Keratinocyte (primary cell): Measurements from ENCODE around the gene TMUB1. TPM values are rescaled to one million over a fixed set of nuclear protein-coding genes. Genes with fewer than 3 reads are reported as not detected.

Experiments used
- DNase-seq: peaks from one replicate; pipeline ENCODE4 v3.0.0-alpha.2; 2011; ENCODE audit warnings: low read depth, missing footprints, low spot score
- FAIRE-seq: peaks from 2 replicates; lab custom pipeline; 2011; peaks lifted over from hg19 to GRCh38; lab: Jason Lieb, UNC
- H2AFZ ChIP-seq: 2 replicates; pipeline ENCODE4 v1.6.0; 2012; ENCODE audit warnings: low read length, control low read depth, inconsistent platforms; ENCODE audit not compliant: control insufficient read depth
- H3K27ac ChIP-seq: 2 replicates; pipeline ENCODE4 v1.5.1; 2011; ENCODE audit warnings: low read length; ENCODE audit not compliant: control insufficient read depth, insufficient read depth
- H3K27me3 ChIP-seq: 3 replicates; pipeline ENCODE4 v1.6.0; 2011; ENCODE audit warnings: low read length; ENCODE audit not compliant: control insufficient read depth, insufficient read depth; ENCODE audit errors: extremely low read depth
- H3K36me3 ChIP-seq, 2 experiments: 2 replicates in 1 of 2; 3 replicates in 1 of 2; pipeline ENCODE4 v1.5.1; 2011; ENCODE audit warnings: low read length in 2 of 2, mild to moderate bottlenecking in 1 of 2; ENCODE audit not compliant: control insufficient read depth in 2 of 2, insufficient read depth in 2 of 2; ENCODE audit errors: extremely low read depth in 1 of 2
- H3K4me1 ChIP-seq: 3 replicates; pipeline ENCODE4 v1.5.1; 2011; ENCODE audit warnings: low read length; ENCODE audit not compliant: control insufficient read depth, insufficient read depth; ENCODE audit errors: extremely low read depth
- H3K4me2 ChIP-seq: 3 replicates; pipeline ENCODE4 v1.6.0; 2011; ENCODE audit warnings: low read depth, low read length; ENCODE audit not compliant: control insufficient read depth, insufficient read depth; ENCODE audit errors: extremely low read depth
- H3K4me3 ChIP-seq, 3 experiments: fragments of 200-600 bp in 1 of 3; sonication (generic) in 1 of 3; 2 replicates in 2 of 3; 3 replicates in 1 of 3; pipeline ENCODE4 v1.5.1; 2011 to 2016; ENCODE audit warnings: low read length in 3 of 3, mild to moderate bottlenecking in 3 of 3, control low read depth in 2 of 3, inconsistent platforms in 1 of 3, low read depth in 1 of 3, mixed read lengths in 1 of 3, mixed run types in 1 of 3, moderate library complexity in 1 of 3; ENCODE audit not compliant: control insufficient read depth in 2 of 3, insufficient read depth in 2 of 3; ENCODE audit errors: extremely low read depth in 1 of 3
- H3K79me2 ChIP-seq: 2 replicates; pipeline ENCODE4 v1.6.0; 2012; ENCODE audit warnings: low read length; ENCODE audit not compliant: control insufficient read depth, insufficient read depth
- H3K9ac ChIP-seq: 3 replicates; pipeline ENCODE4 v1.6.0; 2011; ENCODE audit warnings: low read length; ENCODE audit not compliant: control insufficient read depth, insufficient read depth; ENCODE audit errors: extremely low read depth
- H3K9me1 ChIP-seq: 3 replicates; pipeline ENCODE4 v1.6.0; 2011; ENCODE audit warnings: low read length; ENCODE audit not compliant: control insufficient read depth, insufficient read depth; ENCODE audit errors: extremely low read depth
- H3K9me3 ChIP-seq: 2 replicates; pipeline ENCODE4 v1.5.1; 2012; ENCODE audit warnings: low read depth, low read length; ENCODE audit not compliant: control insufficient read depth
- H4K20me1 ChIP-seq: 3 replicates; pipeline ENCODE4 v1.6.0; 2011; ENCODE audit warnings: low read length; ENCODE audit not compliant: control insufficient read depth, insufficient read depth; ENCODE audit errors: extremely low read depth
- EZH2 ChIP-seq: IDR thresholded peaks from one replicate; pipeline ENCODE4 v1.6.1; 2012; ENCODE audit warnings: inconsistent platforms, mild to moderate bottlenecking, low read length, moderate library complexity
- dilution Hi-C: fragments of 300-500 bp; cut with MboI; formaldehyde crosslinking; loops from one replicate; pipeline ENCODE4 v1.7.0; 2020; ENCODE audit warnings: low sequenced_read_pairs; ENCODE audit not compliant: extremely low pct_ligation_motif_present
- polyA plus RNA-seq, 5 experiments: library from polyadenylated mRNA; depleted of rRNA in 3 of 5; stranded (reverse) in 3 of 5; stranded (forward) in 1 of 5; unstranded in 1 of 5; fragments of >200 nt; gene quantifications; 1 replicate in 1 of 5; 2 replicates in 3 of 5; 3 replicates in 1 of 5; pipeline versions ENCODE4 v1.2.1 to v1.2.3, GENCODE V29; 2011 to 2012; ENCODE audit warnings: missing spikeins in 2 of 5, low read depth in 1 of 5, low replicate concordance in 1 of 5
- TF ChIP-seq, protein P1 (sequence below), 3 experiments: IDR thresholded peaks in 1 of 3; conservative IDR thresholded peaks in 1 of 3; optimal IDR thresholded peaks in 1 of 3; 2 replicates in 2 of 3; 3 replicates in 1 of 3; pipeline versions ENCODE3 to v1.5.1; 2011; ENCODE audit warnings: low read length in 3 of 3, mild to moderate bottlenecking in 3 of 3, moderate library complexity in 2 of 3, control low read depth in 1 of 3, inconsistent platforms in 1 of 3; ENCODE audit not compliant: insufficient read depth in 2 of 3; ENCODE audit errors: extremely low read depth in 1 of 3

The TMUB1 gene
- polyA plus RNA-seq, 1 donor (not counting 4 experiments of a cell fraction or from before 2014, with no cell fraction given): 12.2 TPM

- Histone ChIP-seq H3K9ac (no peak overlapping the region), H3K36me3 (peaks cover 26 to 37% of the 10 kb centered on the region in 2 experiments), H2AFZ (no peak overlapping the region), H3K4me1 (peaks cover 8% of the 10 kb centered on the region), H3K9me1 (peaks cover 2% of the 10 kb centered on the region), H3K9me3 (no peaks in the 10 kb centered on the region), H3K4me2 (no peak overlapping the region), H3K27me3 (no peaks in the 10 kb centered on the region), H3K27ac (no peak overlapping the region), H4K20me1 (no peaks in the 10 kb centered on the region), H3K4me3 (no peak overlapping the region), H3K79me2 (peaks cover 3% of the 10 kb centered on the region)
- no peak for FAIRE-seq
- dilution Hi-C loops: no loop called here
- DNase-seq: no peak
- TF ChIP-seq, protein P1, sequence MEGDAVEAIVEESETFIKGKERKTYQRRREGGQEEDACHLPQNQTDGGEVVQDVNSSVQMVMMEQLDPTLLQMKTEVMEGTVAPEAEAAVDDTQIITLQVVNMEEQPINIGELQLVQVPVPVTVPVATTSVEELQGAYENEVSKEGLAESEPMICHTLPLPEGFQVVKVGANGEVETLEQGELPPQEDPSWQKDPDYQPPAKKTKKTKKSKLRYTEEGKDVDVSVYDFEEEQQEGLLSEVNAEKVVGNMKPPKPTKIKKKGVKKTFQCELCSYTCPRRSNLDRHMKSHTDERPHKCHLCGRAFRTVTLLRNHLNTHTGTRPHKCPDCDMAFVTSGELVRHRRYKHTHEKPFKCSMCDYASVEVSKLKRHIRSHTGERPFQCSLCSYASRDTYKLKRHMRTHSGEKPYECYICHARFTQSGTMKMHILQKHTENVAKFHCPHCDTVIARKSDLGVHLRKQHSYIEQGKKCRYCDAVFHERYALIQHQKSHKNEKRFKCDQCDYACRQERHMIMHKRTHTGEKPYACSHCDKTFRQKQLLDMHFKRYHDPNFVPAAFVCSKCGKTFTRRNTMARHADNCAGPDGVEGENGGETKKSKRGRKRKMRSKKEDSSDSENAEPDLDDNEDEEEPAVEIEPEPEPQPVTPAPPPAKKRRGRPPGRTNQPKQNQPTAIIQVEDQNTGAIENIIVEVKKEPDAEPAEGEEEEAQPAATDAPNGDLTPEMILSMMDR (optimal IDR thresholded peaks at IDR 0.05 in 1 of 3, IDR thresholded peaks at IDR 0.05 in 1 of 3, conservative IDR thresholded peaks at IDR 0.05 in 1 of 3; ENCODE audit: extremely low read depth in 1 of 3, insufficient read depth in 2 of 3, low read length in 3 of 3): no peak
- TF ChIP-seq EZH2: no peak
Observed at GRCh38 chr7:151035026-151035717, 48.1 kb downstream of the TMUB1 start.

DNA sequence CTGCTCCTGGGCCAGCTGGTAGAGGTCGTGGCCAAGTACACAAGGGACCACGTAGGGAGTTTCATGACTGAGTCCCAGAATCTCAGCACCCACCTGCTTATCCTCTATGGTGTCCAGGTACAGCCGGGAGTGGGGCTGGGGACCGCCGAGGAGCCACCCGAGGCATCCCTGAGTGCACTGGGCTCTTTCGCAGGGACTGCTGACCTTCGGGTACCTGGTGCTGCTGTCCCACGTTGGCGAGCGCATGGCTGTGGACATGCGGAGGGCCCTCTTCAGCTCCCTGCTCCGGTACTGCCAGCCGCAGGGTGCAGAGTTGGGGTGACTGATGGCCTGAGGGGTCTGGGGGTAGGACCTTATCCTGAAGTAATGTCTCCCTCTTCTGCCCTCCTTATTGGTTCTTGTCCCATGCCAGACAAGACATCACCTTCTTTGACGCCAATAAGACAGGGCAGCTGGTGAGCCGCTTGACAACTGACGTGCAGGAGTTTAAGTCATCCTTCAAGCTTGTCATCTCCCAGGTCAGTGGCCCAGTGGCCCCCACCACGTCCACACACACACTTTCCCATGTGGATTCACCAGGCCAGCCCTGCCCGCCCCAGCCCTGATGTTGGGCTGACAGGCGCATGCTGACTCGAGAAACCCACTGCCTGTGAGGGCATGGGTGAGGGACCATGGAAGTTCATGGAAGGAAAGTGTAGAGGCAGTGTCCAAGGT, 48.8 kb downstream of the TMUB1 start:
- Histone ChIP-seq H2AFZ (no peak overlapping the region), H3K27me3 (no peaks in the 10 kb centered on the region), H3K9ac (no peak overlapping the region), H3K79me2 (peaks cover 6% of the 10 kb centered on the region), H4K20me1 (no peaks in the 10 kb centered on the region), H3K4me1 (peaks cover 8% of the 10 kb centered on the region), H3K36me3 (peaks cover 26 to 34% of the 10 kb centered on the region in 2 experiments), H3K9me1 (peaks cover 2% of the 10 kb centered on the region), H3K4me2 (no peak overlapping the region), H3K9me3 (no peaks in the 10 kb centered on the region), H3K4me3 (no peak overlapping the region), H3K27ac (no peak overlapping the region)
- FAIRE-seq: no peak
- dilution Hi-C loops: no loop called here
- no peak for DNase-seq
- TF ChIP-seq, protein P1 (optimal IDR thresholded peaks at IDR 0.05 in 1 of 3, IDR thresholded peaks at IDR 0.05 in 1 of 3, conservative IDR thresholded peaks at IDR 0.05 in 1 of 3; ENCODE audit: extremely low read depth in 1 of 3, insufficient read depth in 2 of 3, low read length in 3 of 3): no peak
- TF ChIP-seq EZH2: no peak
